HCT116 (cell line): ENCODE results near the gene ERMARD.

Experiments used
- CTCF ChIP-seq, 3 experiments: fragments of 200-600 bp in 1 of 3; sonication (generic) in 1 of 3; IDR thresholded peaks in 2 of 3; conservative IDR thresholded peaks in 1 of 3; 2 replicates each; pipeline ENCODE4 v1.5.1; 2012 to 2017; ENCODE audit warnings: low read depth in 2 of 3, low read length in 2 of 3, antibody characterized with exemption in 1 of 3, borderline replicate concordance in 1 of 3, control low read depth in 1 of 3, mild to moderate bottlenecking in 1 of 3, mixed read lengths in 1 of 3, mixed run types in 1 of 3, moderate library complexity in 1 of 3; ENCODE audit not compliant: insufficient read depth in 1 of 3
- EZH2phosphoT487 ChIP-seq: fragments of 200-600 bp; IDR thresholded peaks from 2 replicates; pipeline ENCODE4 v1.6.1; 2018; ENCODE audit warnings: antibody characterized with exemption, borderline replicate concordance
- FOSL1 ChIP-seq: IDR thresholded peaks from 2 replicates; pipeline ENCODE4 v1.6.1; 2012; ENCODE audit warnings: low read depth
- POLR2A ChIP-seq: IDR thresholded peaks from 2 replicates; pipeline ENCODE4 v1.7.0; 2011; ENCODE audit warnings: borderline replicate concordance; ENCODE audit not compliant: insufficient read depth, insufficient read length; ENCODE audit errors: extremely low read depth
- POLR2AphosphoS5 ChIP-seq: IDR thresholded peaks from 2 replicates; pipeline ENCODE4 v1.6.1; 2011; ENCODE audit warnings: mild to moderate bottlenecking, low read depth, low read length, moderate library complexity
- REST ChIP-seq: IDR thresholded peaks from 2 replicates; pipeline ENCODE4 v1.6.1; 2012; ENCODE audit warnings: low read depth
- SRF ChIP-seq: IDR thresholded peaks from 2 replicates; pipeline ENCODE4 v1.6.1; 2012; ENCODE audit warnings: low read depth

GRCh38 chr6:169830876-169831275 lies 79.5 kb downstream of the ERMARD start:
- TF ChIP-seq POLR2A (no peak), EZH2phosphoT487 (no peak), POLR2AphosphoS5 (no peak), REST (no peak), CTCF (IDR thresholded peaks at IDR 0.05 in 2 of 3, conservative IDR thresholded peaks at IDR 0.05 in 1 of 3; ENCODE audit: borderline replicate concordance in 1 of 3, insufficient read depth in 1 of 3, low read depth in 2 of 3, low read length in 2 of 3) (no peak), SRF (no peak), FOSL1 (no peak)
